MM.1S (cell line): ENCODE data around the gene TNIK.

Experiments used
- CTCF ChIP-seq: fragments of 300-600 bp; sonication (generic); IDR thresholded peaks from 2 replicates; pipeline ENCODE4 v1.5.1; 2016; ENCODE audit warnings: antibody characterized with exemption, low read length, mixed read lengths
- EZH2 ChIP-seq: fragments of 300-600 bp; sonication (generic); optimal IDR thresholded peaks from 2 replicates; pipeline ENCODE3; 2017; ENCODE audit warnings: low read depth, mild to moderate bottlenecking, antibody characterized with exemption, low read length, mixed read lengths
- EZH2phosphoT487 ChIP-seq: fragments of 300-600 bp; sonication (generic); IDR thresholded peaks from 2 replicates; pipeline ENCODE4 v1.6.1; 2018; ENCODE audit warnings: antibody characterized with exemption, low read length

- TF ChIP-seq CTCF (no peak), EZH2 (no peak), EZH2phosphoT487 (no peak)
These were observed 255.3 kb downstream of the TNIK start for GRCh38 chr3:171204942-171205341.
